Measurements from ENCODE around the gene GPC6.

The GPC6 gene

GRCh38 chr13:94344126-94344818, 1117.7 kb downstream of the GPC6 start:
- DNase-seq, result no peak

- DNase-seq, result no peak
These were observed 1119.0 kb downstream of the GPC6 start for GRCh38 chr13:94345374-94346195.

- DNase-seq, result peak; percentile 50
These were observed 1119.8 kb downstream of the GPC6 start for GRCh38 chr13:94346261-94347019.

- no peak for DNase-seq
These were observed 1124.8 kb downstream of the GPC6 start for GRCh38 chr13:94351292-94351990.

- no peak for DNase-seq
These were observed 1125.5 kb downstream of the GPC6 start for GRCh38 chr13:94352057-94352456.

- no peak for DNase-seq
These were observed 1126.6 kb downstream of the GPC6 start for GRCh38 chr13:94353167-94353710.

- DNase-seq, result no peak
These were observed 1133.3 kb downstream of the GPC6 start for GRCh38 chr13:94359875-94360274.

- peak; percentile 61 for DNase-seq
These were observed 1135.9 kb downstream of the GPC6 start for GRCh38 chr13:94362411-94362909.

GRCh38 chr13:94366677-94367076, 1140.1 kb downstream of the GPC6 start:
- no peak for DNase-seq

- no peak for DNase-seq
These were observed 1143.4 kb downstream of the GPC6 start for GRCh38 chr13:94369972-94370436.

- DNase-seq, result no peak
These were observed 1145.2 kb downstream of the GPC6 start for GRCh38 chr13:94371855-94372254.

- DNase-seq, result no peak
These were observed 1155.9 kb downstream of the GPC6 start for GRCh38 chr13:94382517-94382916.

- DNase-seq, result no peak
These were observed 1156.4 kb downstream of the GPC6 start for GRCh38 chr13:94382960-94383359.

GRCh38 chr13:94384231-94384905, 1157.8 kb downstream of the GPC6 start:
- DNase-seq, result no peak

GRCh38 chr13:94387047-94387446, 1160.4 kb downstream of the GPC6 start:
- no peak for DNase-seq

GRCh38 chr13:94389604-94390351, 1163.2 kb downstream of the GPC6 start:
- DNase-seq, result no peak

- no peak for DNase-seq
These were observed 1164.3 kb downstream of the GPC6 start for GRCh38 chr13:94390881-94391280.

- no peak for DNase-seq
These were observed 1168.1 kb downstream of the GPC6 start for GRCh38 chr13:94394723-94395122.

- no peak for DNase-seq
These were observed 1169.3 kb downstream of the GPC6 start for GRCh38 chr13:94395860-94396259.

GRCh38 chr13:94399812-94400211, 1173.2 kb downstream of the GPC6 start:
- DNase-seq, result no peak

GRCh38 chr13:94400874-94401273, 1174.3 kb downstream of the GPC6 start:
- DNase-seq, result no peak
